Aorta (tissue), 5 donors: ENCODE measurements around the gene S100A13. TPM values are rescaled to one million over a fixed set of nuclear protein-coding genes. Genes with fewer than 3 reads are reported as not detected.
A peak's percentile ranks its signal among the peaks of the same experiment; 100 is the strongest.

Experiments used
- ATAC-seq: fragments of 200-7000 bp; cut with Tn5 transposase; one replicate; pipeline ENCODE4 v1.9.1; 2022; ENCODE audit warnings: moderate library complexity; ENCODE audit not compliant: low FRiP score
- DNase-seq, 2 donors: peaks; one replicate each; pipeline ENCODE4 v3.0.0-alpha.2; 2020
- H3K27ac ChIP-seq, 2 donors: one replicate each; pipeline ENCODE4 v1.5.1; 2013; ENCODE audit warnings: low read length in 2 of 2, mild to moderate bottlenecking in 2 of 2, moderate library complexity in 2 of 2, control low read depth in 1 of 2, inconsistent platforms in 1 of 2, low read depth in 1 of 2
- H3K27me3 ChIP-seq, 2 donors: one replicate each; pipeline ENCODE4 v1.6.1; 2013; ENCODE audit warnings: control low read depth in 1 of 2, low read length in 1 of 2, mild to moderate bottlenecking in 1 of 2, moderate library complexity in 1 of 2; ENCODE audit not compliant: insufficient read depth in 2 of 2, control insufficient read depth in 1 of 2
- H3K36me3 ChIP-seq, 2 donors: one replicate each; pipeline ENCODE4 v1.6.1; 2013; ENCODE audit warnings: control low read depth in 1 of 2, low read length in 1 of 2, mild to moderate bottlenecking in 1 of 2; ENCODE audit not compliant: insufficient read depth in 2 of 2, control insufficient read depth in 1 of 2
- H3K4me1 ChIP-seq, 2 donors: one replicate each; pipeline ENCODE4 v1.6.1; 2013; ENCODE audit warnings: low read length in 2 of 2, control low read depth in 1 of 2, mild to moderate bottlenecking in 1 of 2, moderate library complexity in 1 of 2; ENCODE audit not compliant: insufficient read depth in 2 of 2, control insufficient read depth in 1 of 2
- H3K4me3 ChIP-seq, 2 donors: one replicate each; pipeline ENCODE4 v1.5.1; 2013; ENCODE audit warnings: low read length in 2 of 2, control low read depth in 1 of 2, mild to moderate bottlenecking in 1 of 2
- H3K9me3 ChIP-seq: one replicate; pipeline ENCODE4 v1.6.1; 2013; ENCODE audit warnings: mild to moderate bottlenecking, low read length; ENCODE audit not compliant: control insufficient read depth
- WGBS, 2 donors: extraction: QIAGEN DNeasy Blood & Tissue Kit; methylation state at CpG; one replicate each; pipeline ENCODE4 v1.1.7; 2013; 5-methylcytosine and 5-hydroxymethylcytosine counted together
- intact Hi-C, 2 donors: fragments of 100-400 bp; cut with DNase I; formaldehyde crosslinking; loops; one replicate each; pipeline versions ENCODE4 v1.14.2 to v1.15.0; 2022
- polyA plus RNA-seq, 2 donors: library from polyadenylated mRNA; stranded (reverse); fragments of 200-250 nt; gene quantifications; one replicate each; pipeline ENCODE4 v1.2.3, GENCODE V29; 2013
- total RNA-seq, 2 donors: library from RNA; stranded (reverse); fragmentation: NEBNext Ultra II Directional; extraction: Animal tissue kit (Norgen Biotek cat#: 25700); gene quantifications; one replicate each; pipeline ENCODE4 v1.2.1, GENCODE V29; 2021
- donor health status: healthy with polysubstance abuse.
- donor health status: Bipolar disorder and iron deficiency.
- donor health status: DM: no; HTN: no; CAD: no.
- donor health status: DM: no; HTN: no; CAD: no.
- donor health status: DM: yes; HTN: yes; CAD: no.

Gene S100A13
- total and polyA plus RNA-seq, 4 donors = 80.0 to 245 (median 177) TPM

DNA sequence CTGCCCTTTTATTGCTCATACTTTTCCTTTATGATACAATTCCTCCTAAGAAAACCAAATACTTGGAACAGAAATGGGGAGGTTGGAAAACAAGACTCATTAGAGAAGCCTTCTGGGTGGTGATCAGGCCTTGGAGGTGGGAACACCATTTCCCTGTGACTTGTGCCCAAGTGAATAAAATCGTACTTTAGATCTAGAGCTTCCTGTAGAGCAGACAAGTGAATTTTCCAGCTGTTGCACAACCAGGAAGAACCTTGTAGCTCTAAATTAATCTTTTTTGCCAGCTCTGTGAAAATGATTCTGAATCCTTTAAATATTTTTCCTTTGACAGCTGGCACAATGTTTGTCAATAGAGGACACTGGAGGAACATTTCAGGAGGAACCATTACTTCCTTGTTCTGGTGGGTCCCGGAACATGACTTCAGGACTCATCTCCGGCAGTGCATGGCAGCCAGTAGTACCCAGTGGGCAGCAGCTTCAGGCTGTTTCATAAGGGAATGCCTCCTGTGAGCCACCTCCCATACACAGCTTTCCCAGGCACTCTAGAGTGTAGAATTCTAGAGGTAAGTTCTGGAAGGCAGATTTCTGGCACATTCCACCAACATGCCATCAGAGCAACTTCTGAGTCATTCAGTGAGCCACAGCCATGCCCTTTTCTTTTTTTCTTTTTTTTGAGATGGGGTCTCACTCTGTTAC is 25.6 kb upstream of the S100A13 start:
- Histone ChIP-seq H3K4me3 (no peak overlapping the region), H3K27me3 (no peaks in the 10 kb centered on the region), H3K36me3 (no peaks in the 10 kb centered on the region), H3K9me3 (no peaks in the 10 kb centered on the region), H3K27ac (no peak overlapping the region), H3K4me1 (no peaks in the 10 kb centered on the region)
- ATAC-seq (no peak), DNase-seq (peak in 1 of 2 donors; percentile 69)
- intact Hi-C loops = no loop called here
- 40 to 55% methylated on average over 3 of the region's 3 CpGs for WGBS, 2 donors

- Histone ChIP-seq H3K9me3 (no peaks in the 10 kb centered on the region), H3K27ac (no peak overlapping the region), H3K27me3 (no peaks in the 10 kb centered on the region), H3K36me3 (no peaks in the 10 kb centered on the region), H3K4me1 (no peaks in the 10 kb centered on the region), H3K4me3 (no peak overlapping the region)
- DNase-seq (peak in 1 of 2 donors; percentile 12), ATAC-seq (no peak)
- WGBS, 2 donors = 89 to 92% methylated on average over 1 of the region's 1 CpG
- intact Hi-C loops = no loop called here
These were observed 24.5 kb upstream of the S100A13 start for GRCh38 chr1:153651771-153652170.

GRCh38 chr1:153649863-153650235 is 22.5 kb upstream of the S100A13 start:
- no peaks in the 10 kb centered on the region for H3K9me3 ChIP-seq
- 32 to 34% methylated on average over 2 of the region's 2 CpGs for WGBS, 2 donors
- no peak overlapping the region for H3K4me3 ChIP-seq
- DNase-seq = peak in 1 of 2 donors; percentile 78
- no peak for ATAC-seq
- peaks cover 3% of the 10 kb centered on the region in 2 donors for H3K36me3 ChIP-seq
- intact Hi-C loops = no loop called here
- H3K27ac ChIP-seq = no peak overlapping the region
- H3K4me1 ChIP-seq = no peaks in the 10 kb centered on the region
- H3K27me3 ChIP-seq = no peaks in the 10 kb centered on the region

GRCh38 chr1:153649137-153649862 is 22.0 kb upstream of the S100A13 start:
- intact Hi-C loops = no loop called here
- Histone ChIP-seq H3K4me1 (no peaks in the 10 kb centered on the region), H3K36me3 (peaks cover 3% of the 10 kb centered on the region in 2 donors), H3K27me3 (no peaks in the 10 kb centered on the region), H3K4me3 (no peak overlapping the region), H3K27ac (no peak overlapping the region), H3K9me3 (no peaks in the 10 kb centered on the region)
- 43 to 44% methylated on average over 3 of the region's 3 CpGs for WGBS, 2 donors
- DNase-seq (peak in 1 of 2 donors; percentile 52), ATAC-seq (no peak)

DNA sequence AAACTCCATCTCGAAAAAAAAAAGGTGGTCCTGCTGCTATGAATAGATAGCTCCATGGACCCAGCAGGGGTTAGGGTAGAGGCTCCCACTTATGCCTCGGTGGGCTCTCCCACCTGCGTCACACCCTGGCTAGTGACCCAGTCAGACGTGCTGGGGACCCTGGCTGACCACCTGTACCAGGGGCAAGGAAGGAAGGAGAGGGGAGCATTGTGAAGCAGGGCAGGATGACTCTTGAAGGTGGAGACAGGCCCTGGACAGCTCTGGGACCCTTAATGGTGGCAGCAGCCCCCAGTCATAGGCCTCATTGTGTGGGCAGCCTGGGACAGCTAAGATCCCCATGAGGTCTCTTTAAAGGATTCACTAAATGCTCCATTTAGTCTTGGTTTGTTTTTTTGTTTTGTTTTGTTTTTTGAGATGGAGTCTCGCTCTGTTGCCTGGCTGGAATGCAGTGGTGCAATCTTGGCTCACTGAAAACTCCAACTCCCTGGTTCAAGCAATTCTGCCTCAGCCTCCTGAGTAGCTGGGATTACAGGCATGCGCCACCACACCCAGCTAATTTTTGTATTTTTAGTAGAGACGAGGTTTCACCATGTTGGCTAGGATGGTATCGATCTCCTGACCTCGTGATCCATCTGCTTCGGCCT is 20.8 kb upstream of the S100A13 start:
- intact Hi-C loops = no loop called here
- no peak for DNase-seq
- H3K4me1 ChIP-seq = no peaks in the 10 kb centered on the region
- ATAC-seq = no peak
- peaks cover 3 to 4% of the 10 kb centered on the region in 2 donors for H3K36me3 ChIP-seq
- no peak overlapping the region for H3K27ac ChIP-seq
- WGBS, 2 donors = 85 to 86% methylated on average over 10 of the region's 10 CpGs
- H3K4me3 ChIP-seq = no peak overlapping the region
- no peaks in the 10 kb centered on the region for H3K27me3 ChIP-seq
- no peaks in the 10 kb centered on the region for H3K9me3 ChIP-seq

DNA sequence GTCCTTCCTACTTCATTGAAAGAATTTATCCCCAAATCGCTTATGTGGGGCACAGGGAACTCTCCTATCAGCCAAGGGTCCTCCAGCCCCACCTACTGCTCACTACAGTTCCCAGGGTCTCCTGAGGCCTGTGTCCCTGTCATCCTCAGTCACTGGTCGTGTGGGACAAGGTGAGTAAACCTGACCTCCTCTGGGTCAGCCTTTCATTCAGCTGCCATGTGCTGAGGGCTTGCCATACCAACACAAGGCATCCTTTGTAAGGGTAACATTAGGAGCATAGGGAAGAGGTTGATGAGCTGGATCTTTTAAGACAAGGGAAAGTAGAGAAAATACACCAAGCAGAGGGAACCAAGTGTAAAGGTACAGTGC is 20.0 kb upstream of the S100A13 start:
- no peak for DNase-seq
- Histone ChIP-seq H3K4me1 (no peaks in the 10 kb centered on the region), H3K4me3 (no peak overlapping the region), H3K27me3 (no peaks in the 10 kb centered on the region), H3K9me3 (no peaks in the 10 kb centered on the region), H3K27ac (no peak overlapping the region), H3K36me3 (peaks cover 3 to 4% of the 10 kb centered on the region in 2 donors)
- intact Hi-C loops = no loop called here
- no peak for ATAC-seq
- 45 to 53% methylated on average over 2 of the region's 2 CpGs for WGBS, 2 donors

- ATAC-seq (no peak), DNase-seq (peak in 1 of 2 donors; percentile 62)
- WGBS, 2 donors = 67 to 73% methylated on average over 5 of the region's 5 CpGs
These were observed 19.5 kb upstream of the S100A13 start for GRCh38 chr1:153646672-153647345.

DNA sequence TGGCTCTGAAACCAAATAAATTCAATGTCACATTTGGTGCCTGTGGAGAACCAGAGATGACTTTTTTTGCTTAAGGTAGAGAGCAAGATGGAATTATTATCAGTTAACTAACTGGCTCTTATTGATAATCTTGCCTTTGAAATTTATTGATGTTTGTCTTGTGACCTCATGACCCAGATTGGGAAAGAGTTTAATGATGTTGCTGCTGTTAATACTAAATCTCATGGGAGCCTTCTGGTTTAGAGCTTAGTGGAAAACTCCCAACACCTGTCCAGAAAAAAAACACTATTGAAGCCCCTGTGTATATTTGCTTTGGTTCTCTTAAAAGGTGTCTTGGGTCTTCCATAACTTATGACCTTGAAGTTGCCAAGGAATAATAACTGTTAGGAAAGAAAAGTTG is 16.5 kb upstream of the S100A13 start:
- no peaks in the 10 kb centered on the region for H3K9me3 ChIP-seq
- H3K27ac ChIP-seq = no peak overlapping the region

More at GRCh38 chr1:153646672-153647345, 19.5 kb upstream of the S100A13 start:
- H3K9me3 ChIP-seq = no peaks in the 10 kb centered on the region
- H3K27ac ChIP-seq = no peak overlapping the region
- H3K4me3 ChIP-seq = no peak overlapping the region
- H3K36me3 ChIP-seq = peaks cover 3 to 4% of the 10 kb centered on the region in 2 donors
- no peaks in the 10 kb centered on the region for H3K4me1 ChIP-seq
- intact Hi-C loops = no loop called here
- no peaks in the 10 kb centered on the region for H3K27me3 ChIP-seq

More for the DNA sequence above, 16.5 kb upstream of the S100A13 start:
- no peak for DNase-seq
- no peak overlapping the region for H3K4me3 ChIP-seq
- no peaks in the 10 kb centered on the region for H3K4me1 ChIP-seq
- no peaks in the 10 kb centered on the region for H3K27me3 ChIP-seq
- intact Hi-C loops = no loop called here
- peaks cover 5 to 8% of the 10 kb centered on the region in 2 donors for H3K36me3 ChIP-seq
- no peak for ATAC-seq
